B cell (primary cell): ENCODE results near the gene MFSD11. TPM values are rescaled to one million over a fixed set of nuclear protein-coding genes. Genes with fewer than 3 reads are reported as not detected.

ENCODE experiments used
- ATAC-seq: fragments of 200-7000 bp; cut with Tn5 transposase; one replicate; pipeline ENCODE4 v1.10.0; 2021; ENCODE audit warnings: low read depth, mild to moderate bottlenecking, moderate number of reproducible peaks, moderate library complexity
- CTCF ChIA-PET: fragments of 350-600 bp; sonication (Branson Sonifier 250); formaldehyde crosslinking; loops from one replicate; lab custom pipeline; 2021; ENCODE audit warnings: antibody characterized with exemption, inconsistent platforms; lab: Charles Lee
- POLR2A ChIA-PET: fragments of 350-600 bp; sonication (Branson Sonifier 250); formaldehyde crosslinking; loops from one replicate; lab custom pipeline; 2021; ENCODE audit warnings: antibody characterized with exemption; lab: Charles Lee
- DNase-seq: peaks from one replicate; pipeline ENCODE4 v3.0.0; 2013
- H2AFZ ChIP-seq: 2 replicates; pipeline ENCODE4 v1.6.1; 2012; ENCODE audit warnings: mild to moderate bottlenecking, low read depth, low read length; ENCODE audit not compliant: insufficient read depth, poor library complexity, severe bottlenecking
- H3K27ac ChIP-seq, 2 donors: 1 replicate in 1 of 2; 2 replicates in 1 of 2; pipeline ENCODE4 v1.5.1; 2012 to 2013; ENCODE audit warnings: low read length in 2 of 2, mild to moderate bottlenecking in 2 of 2, moderate library complexity in 1 of 2
- H3K27me3 ChIP-seq, 4 experiments: fragments of 200-600 bp in 1 of 4; sonication (generic) in 1 of 4; replicated peaks in 1 of 4; 1 replicate in 2 of 4; 2 replicates in 2 of 4; pipeline versions ENCODE4 v1.6.1 to v1.7.0; 2013 to 2016; ENCODE audit warnings: low read length in 3 of 4, mild to moderate bottlenecking in 2 of 4, mixed read lengths in 1 of 4, moderate library complexity in 1 of 4; ENCODE audit not compliant: insufficient read depth in 4 of 4, control insufficient read depth in 3 of 4; ENCODE audit errors: control extremely low read depth in 1 of 4
- H3K36me3 ChIP-seq, 2 experiments: replicated peaks in 1 of 2; 1 replicate in 1 of 2; 2 replicates in 1 of 2; pipeline versions ENCODE4 v1.6.1 to v1.7.1; 2013; ENCODE audit warnings: low read length in 1 of 2; ENCODE audit not compliant: insufficient read depth in 2 of 2, control insufficient read depth in 1 of 2; ENCODE audit errors: control extremely low read depth in 1 of 2, extremely low read depth in 1 of 2
- H3K4me1 ChIP-seq, 2 donors: fragments of 200-600 bp in 1 of 2; sonication (generic) in 1 of 2; 1 replicate in 1 of 2; 2 replicates in 1 of 2; pipeline versions ENCODE4 v1.5.1 to v1.6.1; 2013 to 2017; ENCODE audit warnings: low read length in 2 of 2; ENCODE audit not compliant: control insufficient read depth in 2 of 2, insufficient read depth in 2 of 2
- H3K4me2 ChIP-seq: replicated peaks from 2 replicates; pipeline ENCODE3; 2012; ENCODE audit warnings: mild to moderate bottlenecking, low read depth, low read length; ENCODE audit not compliant: poor library complexity, severe bottlenecking
- H3K4me3 ChIP-seq, 5 experiments: fragments of 200-600 bp in 1 of 5; sonication (generic) in 1 of 5; 1 replicate in 3 of 5; 2 replicates in 2 of 5; pipeline versions ENCODE4 v1.5.1 to v1.7.0; 2011 to 2016; ENCODE audit warnings: low read length in 4 of 5, mild to moderate bottlenecking in 4 of 5, low read depth in 2 of 5, control low read depth in 1 of 5, moderate library complexity in 1 of 5; ENCODE audit not compliant: insufficient read depth in 1 of 5; ENCODE audit errors: control extremely low read depth in 1 of 5, extremely low read depth in 1 of 5
- H3K79me2 ChIP-seq: fragments of 200-600 bp; sonication (generic); one replicate; pipeline ENCODE4 v1.6.0; 2016; ENCODE audit warnings: low read length; ENCODE audit not compliant: control insufficient read depth, insufficient read depth
- H3K9ac ChIP-seq: fragments of 200-600 bp; sonication (generic); 2 replicates; pipeline ENCODE4 v1.6.1; 2017; ENCODE audit warnings: mild to moderate bottlenecking, low read length, moderate library complexity
- H3K9me3 ChIP-seq, 3 donors: one replicate each; pipeline versions ENCODE4 v1.6.1 to v1.7.1; 2013; ENCODE audit warnings: low read length in 2 of 3; ENCODE audit not compliant: control insufficient read depth in 2 of 3, insufficient read depth in 1 of 3; ENCODE audit errors: control extremely low read depth in 1 of 3
- H4K20me1 ChIP-seq: 2 replicates; pipeline ENCODE4 v1.6.0; 2012; ENCODE audit warnings: mild to moderate bottlenecking, low read length; ENCODE audit not compliant: insufficient read depth, control insufficient read depth, poor library complexity, severe bottlenecking
- H3K27ac Mint-ChIP-seq: one replicate; pipeline ENCODE4 v1.8.0; 2021; ENCODE audit warnings: mixed read lengths
- H3K27me3 Mint-ChIP-seq: one replicate; pipeline ENCODE4 v1.8.0; 2021; ENCODE audit warnings: mixed read lengths
- H3K4me1 Mint-ChIP-seq: one replicate; pipeline ENCODE4 v1.8.0; 2021; ENCODE audit warnings: mixed read lengths
- H3K4me3 Mint-ChIP-seq: one replicate; pipeline ENCODE4 v1.8.0; 2021; ENCODE audit warnings: mixed read lengths
- H3K9me3 Mint-ChIP-seq: one replicate; pipeline ENCODE4 v1.8.0; 2022; ENCODE audit warnings: mixed read lengths; ENCODE audit not compliant: insufficient read depth
- CTCF ChIP-seq: fragments of 200-600 bp; IDR thresholded peaks from one replicate; pipeline ENCODE4 v1.8.0; 2022; ENCODE audit warnings: antibody characterized with exemption, mild to moderate bottlenecking
- EZH2 ChIP-seq: IDR thresholded peaks from 2 replicates; pipeline ENCODE4 v1.6.1; 2012; ENCODE audit warnings: borderline replicate concordance, low read depth, mild to moderate bottlenecking, moderate library complexity, low read length; ENCODE audit not compliant: insufficient read depth, poor library complexity, severe bottlenecking
- WGBS: methylation state at CpG from one replicate; pipeline ENCODE4 v1.1.5; 2013; ENCODE audit warnings: missing lambda C conversion rate; ENCODE audit not compliant: insufficient coverage; 5-methylcytosine and 5-hydroxymethylcytosine counted together
- intact Hi-C: fragments of 100-400 bp; cut with micrococcal nuclease; formaldehyde crosslinking; loops from one replicate; pipeline ENCODE4 v1.10.0; 2022
- polyA plus RNA-seq: library from polyadenylated mRNA; depleted of rRNA; stranded (reverse); fragments of >200 nt; gene quantifications from 2 replicates; pipeline ENCODE4 v1.2.3, GENCODE V29; 2012
- total RNA-seq, 2 donors: library from RNA; stranded (reverse); fragments of 120-200 nt in 1 of 2; gene quantifications; 1 replicate in 1 of 2; 2 replicates in 1 of 2; pipeline versions ENCODE4 v1.2.3 to v1.2.4, GENCODE V29; 2013 to 2022

Gene MFSD11
- total and polyA plus RNA-seq, 2 donors (not counting 1 experiment from before 2014, with no cell fraction given), result 24.5 to 36.4 TPM

- Mint-ChIP-seq H3K27ac (no peak overlapping the region), H3K27me3 (no peaks in the 10 kb centered on the region), H3K9me3 (no peaks in the 10 kb centered on the region), H3K4me1 (peaks cover 30% of the 10 kb centered on the region), H3K4me3 (no peak overlapping the region)
- Histone ChIP-seq H3K4me2 (no peak overlapping the region), H3K9me3 (no peaks in the 10 kb centered on the region), H3K79me2 (peaks cover 16% of the 10 kb centered on the region), H2AFZ (no peak overlapping the region), H4K20me1 (peaks cover 12% of the 10 kb centered on the region), H3K4me3 (no peak overlapping the region), H3K36me3 (peaks cover 13 to 33% of the 10 kb centered on the region in 2 experiments), H3K27me3 (no peaks in the 10 kb centered on the region), H3K9ac (no peak overlapping the region), H3K4me1 (peaks cover 27 to 36% of the 10 kb centered on the region in 2 donors), H3K27ac (no peak overlapping the region)
- ChIA-PET POLR2A (no interaction called here), CTCF (interaction anchor here (1.0 to 7.4 kb wide), 14 partner anchors 11 to 190 kb away, joined by 3 to 56 read pairs (median 4); partner anchors contain the start of genes JMJD6 and METTL23)
- WGBS, result 98% methylated on average over 6 of the region's 7 CpGs
- ATAC-seq (no peak), DNase-seq (peak; percentile 8)
- TF ChIP-seq EZH2 (no peak), CTCF (no peak)
- intact Hi-C loops, result loop anchor here (2.0 to 5.0 kb wide), 2 partner anchors 156 to 191 kb away; no protein-coding TSS in a partner anchor
Observed at GRCh38 chr17:76713765-76714164, 24.2 kb upstream of the MFSD11 start.

- intact Hi-C loops, result loop anchor here (2.0 to 5.0 kb wide), 2 partner anchors 157 to 192 kb away; no protein-coding TSS in a partner anchor
Observed at GRCh38 chr17:76714336-76714735, 23.6 kb upstream of the MFSD11 start.

More at GRCh38 chr17:76714336-76714735, 23.6 kb upstream of the MFSD11 start:
- WGBS, result 93% methylated on average over 5 of the region's 5 CpGs
- H3K9me3 Mint-ChIP-seq, result no peaks in the 10 kb centered on the region
- Histone ChIP-seq H3K27me3 (no peaks in the 10 kb centered on the region), H4K20me1 (peaks cover 12% of the 10 kb centered on the region), H3K27ac (no peak overlapping the region), H3K9me3 (no peaks in the 10 kb centered on the region), H3K9ac (no peak overlapping the region), H3K79me2 (peaks cover 16% of the 10 kb centered on the region), H3K36me3 (peaks cover 15 to 39% of the 10 kb centered on the region in 2 experiments), H3K4me3 (no peak overlapping the region), H3K4me1 (peaks cover 27 to 36% of the 10 kb centered on the region in 2 donors), H3K4me2 (no peak overlapping the region), H2AFZ (no peak overlapping the region)
- no peak overlapping the region for H3K4me3 Mint-ChIP-seq
- DNase-seq (no peak), ATAC-seq (no peak)
- TF ChIP-seq EZH2, result no peak
- TF ChIP-seq CTCF, result no peak
- H3K4me1 Mint-ChIP-seq, result peaks cover 29% of the 10 kb centered on the region
- ChIA-PET CTCF (interaction anchor here (1.0 to 7.4 kb wide), 12 partner anchors 11 to 191 kb away, joined by 3 to 56 read pairs (median 10); partner anchors contain the start of genes JMJD6 and METTL23), POLR2A (no interaction called here)
- no peaks in the 10 kb centered on the region for H3K27me3 Mint-ChIP-seq
- H3K27ac Mint-ChIP-seq, result no peak overlapping the region
